SU-DHL-6 (cell line): ENCODE data around the gene SOBP.

ENCODE experiments used
- H2AFZ ChIP-seq: fragments of 200-600 bp; sonication (generic); 2 replicates; pipeline ENCODE4 v1.6.1; 2014; ENCODE audit warnings: low read depth, mild to moderate bottlenecking, moderate library complexity, mixed read lengths, antibody characterized with exemption, low read length; ENCODE audit not compliant: severe bottlenecking
- H3F3A ChIP-seq: fragments of 200-600 bp; shearing (Covaris generic); 2 replicates; pipeline ENCODE4 v1.6.0; 2016; ENCODE audit warnings: antibody characterized with exemption, mild to moderate bottlenecking; ENCODE audit not compliant: insufficient read depth
- H3K27ac ChIP-seq: fragments of 200-600 bp; sonication (generic); 2 replicates; pipeline ENCODE4 v1.5.1; 2016; ENCODE audit warnings: low read depth, mild to moderate bottlenecking, low read length, moderate library complexity, mixed read lengths
- H3K27me3 ChIP-seq: fragments of 200-600 bp; sonication (generic), shearing (Covaris generic); 2 replicates; pipeline ENCODE4 v1.6.0; 2014; ENCODE audit warnings: mild to moderate bottlenecking, low read length
- H3K36me3 ChIP-seq: fragments of 200-600 bp; sonication (generic); 2 replicates; pipeline ENCODE4 v1.6.1; 2014; ENCODE audit warnings: mild to moderate bottlenecking, low read length, mixed read lengths
- H3K4me2 ChIP-seq: fragments of 300-600, 200-600 bp; shearing (Covaris generic), sonication (generic); 2 replicates; pipeline ENCODE4 v1.6.0; 2014; ENCODE audit warnings: low read length, low read depth, mild to moderate bottlenecking; ENCODE audit not compliant: poor library complexity, severe bottlenecking
- H3K4me3 ChIP-seq: fragments of 200-600 bp; sonication (generic); 2 replicates; pipeline ENCODE4 v1.5.1; 2014; ENCODE audit warnings: antibody characterized with exemption, low read length, mild to moderate bottlenecking, mixed read lengths; ENCODE audit not compliant: insufficient read depth, poor library complexity, severe bottlenecking
- H3K79me2 ChIP-seq: fragments of 200-600 bp; sonication (generic); 2 replicates; pipeline ENCODE4 v1.6.1; 2014; ENCODE audit warnings: mild to moderate bottlenecking, low read length, moderate library complexity; ENCODE audit not compliant: insufficient read depth
- H3K9ac ChIP-seq: fragments of 200-600 bp; sonication (generic); 2 replicates; pipeline ENCODE4 v1.7.0; 2014; ENCODE audit warnings: mild to moderate bottlenecking, low read length
- H3K9me2 ChIP-seq: fragments of 200-600 bp; sonication (generic); replicated peaks from 2 replicates; pipeline ENCODE4 v1.6.1; 2014; ENCODE audit warnings: low read length; ENCODE audit not compliant: insufficient read depth
- H3K9me3 ChIP-seq: fragments of 200-600 bp; sonication (generic); 2 replicates; pipeline ENCODE4 v1.6.1; 2014; ENCODE audit warnings: low read length, mixed read lengths; ENCODE audit not compliant: insufficient read depth
- H4K20me1 ChIP-seq: fragments of 200-600 bp; sonication (generic); 2 replicates; pipeline ENCODE4 v1.6.1; 2014; ENCODE audit warnings: low read depth, mild to moderate bottlenecking, antibody characterized with exemption, low read length, moderate library complexity, mixed read lengths
- EZH2phosphoT487 ChIP-seq: fragments of 200-600 bp; sonication (generic), shearing (Covaris generic); conservative IDR thresholded peaks from 2 replicates; pipeline ENCODE4 v1.6.1; 2018; ENCODE audit warnings: mild to moderate bottlenecking, antibody characterized with exemption, low read length, moderate library complexity, mixed read lengths
- TF ChIP-seq, protein P1 (sequence below): fragments of 200-600 bp; sonication (generic); IDR thresholded peaks from one replicate; pipeline ENCODE4 v1.5.1; 2017; ENCODE audit warnings: antibody characterized with exemption, mild to moderate bottlenecking, low read length, moderate library complexity; ENCODE audit not compliant: insufficient read depth, poor library complexity, severe bottlenecking

The SOBP gene

DNA sequence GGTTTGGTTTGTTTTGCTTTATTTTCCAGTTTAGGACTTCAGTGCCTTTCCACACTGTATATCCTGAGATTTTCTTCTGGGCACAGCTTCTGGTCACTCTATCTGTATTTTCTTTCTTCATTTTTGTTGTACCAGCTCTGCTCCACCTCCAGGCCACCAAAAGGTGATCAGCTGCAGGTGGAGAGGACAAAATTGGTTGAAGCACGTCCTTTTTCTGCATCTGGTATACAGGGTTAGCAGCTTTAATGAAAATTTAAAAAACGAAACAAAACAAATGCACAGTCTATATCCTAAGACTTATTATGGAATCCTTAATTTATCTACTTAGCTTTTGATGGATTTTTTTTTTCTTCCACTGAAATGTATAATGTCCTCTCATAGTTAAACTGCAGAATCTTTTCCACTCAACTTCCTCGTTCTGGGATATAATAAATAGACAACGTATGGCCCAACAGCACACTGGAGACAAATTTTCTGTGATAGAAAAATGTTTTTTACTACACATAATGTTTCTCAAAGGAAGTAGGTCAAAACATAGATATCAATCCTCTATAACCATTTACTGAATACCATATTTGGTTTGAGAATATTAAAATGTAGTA lies 10.7 kb upstream of the SOBP start:
- no peak overlapping the region for H2AFZ ChIP-seq
- H3F3A ChIP-seq = no peaks in the 10 kb centered on the region
- no peak overlapping the region for H3K4me2 ChIP-seq
- H3K4me3 ChIP-seq = no peak overlapping the region
- H3K79me2 ChIP-seq = no peaks in the 10 kb centered on the region
- no peaks in the 10 kb centered on the region for H3K27me3 ChIP-seq
- no peaks in the 10 kb centered on the region for H4K20me1 ChIP-seq
- H3K36me3 ChIP-seq = no peaks in the 10 kb centered on the region
- H3K9me2 ChIP-seq = no peaks in the 10 kb centered on the region
- H3K27ac ChIP-seq = no peak overlapping the region
- TF ChIP-seq EZH2phosphoT487 = no peak
- TF ChIP-seq, protein P1, sequence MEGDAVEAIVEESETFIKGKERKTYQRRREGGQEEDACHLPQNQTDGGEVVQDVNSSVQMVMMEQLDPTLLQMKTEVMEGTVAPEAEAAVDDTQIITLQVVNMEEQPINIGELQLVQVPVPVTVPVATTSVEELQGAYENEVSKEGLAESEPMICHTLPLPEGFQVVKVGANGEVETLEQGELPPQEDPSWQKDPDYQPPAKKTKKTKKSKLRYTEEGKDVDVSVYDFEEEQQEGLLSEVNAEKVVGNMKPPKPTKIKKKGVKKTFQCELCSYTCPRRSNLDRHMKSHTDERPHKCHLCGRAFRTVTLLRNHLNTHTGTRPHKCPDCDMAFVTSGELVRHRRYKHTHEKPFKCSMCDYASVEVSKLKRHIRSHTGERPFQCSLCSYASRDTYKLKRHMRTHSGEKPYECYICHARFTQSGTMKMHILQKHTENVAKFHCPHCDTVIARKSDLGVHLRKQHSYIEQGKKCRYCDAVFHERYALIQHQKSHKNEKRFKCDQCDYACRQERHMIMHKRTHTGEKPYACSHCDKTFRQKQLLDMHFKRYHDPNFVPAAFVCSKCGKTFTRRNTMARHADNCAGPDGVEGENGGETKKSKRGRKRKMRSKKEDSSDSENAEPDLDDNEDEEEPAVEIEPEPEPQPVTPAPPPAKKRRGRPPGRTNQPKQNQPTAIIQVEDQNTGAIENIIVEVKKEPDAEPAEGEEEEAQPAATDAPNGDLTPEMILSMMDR = no peak
- H3K9me3 ChIP-seq = no peaks in the 10 kb centered on the region
- no peak overlapping the region for H3K9ac ChIP-seq

DNA sequence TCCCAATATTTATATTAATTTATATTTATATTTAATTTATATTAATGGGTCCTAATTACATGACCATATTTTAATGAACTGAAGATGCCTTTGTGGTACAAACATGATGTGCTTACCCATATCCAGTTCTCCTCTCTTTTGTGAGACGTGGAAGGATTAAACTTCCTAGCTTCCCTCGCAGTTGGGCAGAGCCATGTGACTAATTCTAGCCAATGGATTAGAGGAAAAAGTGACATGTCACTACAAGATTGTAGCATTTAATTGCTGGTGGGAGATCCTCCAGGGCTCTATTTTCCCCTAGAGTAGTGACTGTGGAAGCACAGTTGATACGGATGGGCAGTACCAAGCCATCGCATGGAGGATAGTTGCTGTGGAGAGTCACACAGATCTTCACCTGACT lies 4.8 kb upstream of the SOBP start:
- H3K4me3 ChIP-seq = no peak overlapping the region
- H3K27me3 ChIP-seq = no peaks in the 10 kb centered on the region
- H3K4me2 ChIP-seq = no peak overlapping the region
- no peak overlapping the region for H3K27ac ChIP-seq
- H3K9me2 ChIP-seq = no peaks in the 10 kb centered on the region
- peaks cover 10% of the 10 kb centered on the region for H3F3A ChIP-seq
- H3K9me3 ChIP-seq = no peaks in the 10 kb centered on the region
- no peak overlapping the region for H2AFZ ChIP-seq
- no peaks in the 10 kb centered on the region for H3K79me2 ChIP-seq
- no peaks in the 10 kb centered on the region for H3K36me3 ChIP-seq
- no peak for TF ChIP-seq EZH2phosphoT487
- TF ChIP-seq, protein P1 = no peak
- no peak overlapping the region for H3K9ac ChIP-seq
- H4K20me1 ChIP-seq = no peaks in the 10 kb centered on the region

DNA sequence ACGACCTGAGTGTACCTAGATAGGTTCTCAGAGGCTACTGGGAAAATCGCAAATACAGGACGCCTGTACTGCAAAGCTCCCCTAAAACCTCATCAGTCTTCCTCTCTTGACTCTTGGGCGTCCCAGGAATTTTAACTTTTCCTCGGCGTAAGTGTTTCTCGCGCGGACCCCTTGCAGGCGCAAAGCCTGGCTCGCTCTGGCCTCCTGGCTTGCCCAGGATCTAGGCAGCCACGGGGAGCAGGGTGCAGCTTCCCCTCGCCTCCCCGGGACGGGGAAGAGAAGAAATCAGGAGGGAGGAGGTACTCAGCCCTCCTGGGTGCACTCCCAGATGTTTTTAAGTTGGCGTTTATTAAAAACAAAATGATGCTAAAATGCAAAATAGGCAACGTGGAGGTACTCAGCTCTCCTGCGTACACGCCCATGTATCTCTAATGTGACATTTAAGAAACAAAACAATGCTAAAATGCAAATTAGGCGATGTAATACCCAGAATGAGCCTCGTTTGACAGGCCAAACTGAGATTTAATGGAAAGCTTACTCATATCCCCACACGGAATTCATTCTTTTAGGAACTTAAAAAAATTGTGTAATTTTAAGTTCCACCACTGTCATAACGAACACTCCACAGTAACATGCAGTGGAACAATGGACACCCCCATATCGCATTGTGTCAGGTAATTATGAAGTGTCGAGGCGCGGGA lies 1.6 kb upstream of the SOBP start:
- TF ChIP-seq, protein P1 = no peak
- TF ChIP-seq EZH2phosphoT487 = no peak
- Histone ChIP-seq H2AFZ (peak overlapping the region; percentile 37), H3K9me2 (no peaks in the 10 kb centered on the region), H4K20me1 (peaks cover 4% of the 10 kb centered on the region; the same call in 1 of the 2 replicates), H3K79me2 (peaks cover 31% of the 10 kb centered on the region), H3K27me3 (no peaks in the 10 kb centered on the region), H3K4me2 (peak overlapping the region; percentile 66), H3K9me3 (no peaks in the 10 kb centered on the region), H3K9ac (peak overlapping the region; percentile 90), H3K4me3 (peak overlapping the region; percentile 96), H3K27ac (no peak overlapping the region), H3F3A (peaks cover 10% of the 10 kb centered on the region), H3K36me3 (0 out of 2 replicates have a peak, but pooled peaks cover 3% of the 10 kb centered on the region)
